DOHH2 (cell line): Measurements from ENCODE around the gene CDH4.

Source experiments
- EZH2phosphoT487 ChIP-seq: fragments of 200-600 bp; sonication (generic); IDR thresholded peaks from 2 replicates; pipeline ENCODE4 v1.6.1; 2017; ENCODE audit warnings: borderline replicate concordance, mild to moderate bottlenecking, antibody characterized with exemption, low read length, moderate library complexity, mixed read lengths
- TF ChIP-seq, protein P1 (sequence below): fragments of 200-600 bp; sonication (generic); IDR thresholded peaks from one replicate; pipeline ENCODE4 v1.5.1; 2014; ENCODE audit warnings: antibody characterized with exemption, mild to moderate bottlenecking, low read depth, low read length; ENCODE audit not compliant: poor library complexity, severe bottlenecking

GRCh38 chr20:61608275-61609085, 356.4 kb downstream of the CDH4 start:
- no peak for TF ChIP-seq EZH2phosphoT487
- TF ChIP-seq, protein P1, sequence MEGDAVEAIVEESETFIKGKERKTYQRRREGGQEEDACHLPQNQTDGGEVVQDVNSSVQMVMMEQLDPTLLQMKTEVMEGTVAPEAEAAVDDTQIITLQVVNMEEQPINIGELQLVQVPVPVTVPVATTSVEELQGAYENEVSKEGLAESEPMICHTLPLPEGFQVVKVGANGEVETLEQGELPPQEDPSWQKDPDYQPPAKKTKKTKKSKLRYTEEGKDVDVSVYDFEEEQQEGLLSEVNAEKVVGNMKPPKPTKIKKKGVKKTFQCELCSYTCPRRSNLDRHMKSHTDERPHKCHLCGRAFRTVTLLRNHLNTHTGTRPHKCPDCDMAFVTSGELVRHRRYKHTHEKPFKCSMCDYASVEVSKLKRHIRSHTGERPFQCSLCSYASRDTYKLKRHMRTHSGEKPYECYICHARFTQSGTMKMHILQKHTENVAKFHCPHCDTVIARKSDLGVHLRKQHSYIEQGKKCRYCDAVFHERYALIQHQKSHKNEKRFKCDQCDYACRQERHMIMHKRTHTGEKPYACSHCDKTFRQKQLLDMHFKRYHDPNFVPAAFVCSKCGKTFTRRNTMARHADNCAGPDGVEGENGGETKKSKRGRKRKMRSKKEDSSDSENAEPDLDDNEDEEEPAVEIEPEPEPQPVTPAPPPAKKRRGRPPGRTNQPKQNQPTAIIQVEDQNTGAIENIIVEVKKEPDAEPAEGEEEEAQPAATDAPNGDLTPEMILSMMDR: no peak
